Smooth muscle cell (in vitro differentiated cells): ENCODE data around the gene ARHGEF38. TPM values are rescaled to one million over a fixed set of nuclear protein-coding genes. Genes with fewer than 3 reads are reported as not detected.

Source experiments
- polyA plus RNA-seq: library from polyadenylated mRNA; unstranded; fragments of >200 nt; fragmentation: Nextera tagmentation; extraction: Ambion mirVana; gene quantifications from 2 replicates; pipeline ENCODE4 v1.2.1, GENCODE V29; 2016
- small RNA-seq: library from RNA; depleted of rRNA; stranded (forward); fragments of <200 nt; gene quantifications from one replicate; pipeline ENCODE3, GENCODE V24; 2014
- total RNA-seq: library from RNA; depleted of rRNA; stranded (reverse); fragments of >200 nt; gene quantifications from 2 replicates; pipeline ENCODE4 v1.2.3, GENCODE V29; 2014

Gene ARHGEF38
- total and polyA plus RNA-seq, 2 experiments from 2014 or later, result 0.24 TPM; not detected in 1

Small RNA genes within 50 kb of the gene (small RNA-seq; reads per million reads assigned to genes)
- gene ATP5F1EP1, result not detected

Other genes starting within 250 kb of the ARHGEF38 start
- 96.5 and 136 TPM in 2 replicates for gene PPA2, start 78.6 kb upstream of the ARHGEF38 start, total RNA-seq
- gene PPA2, start 78.6 kb upstream of the ARHGEF38 start, polyA plus RNA-seq, result 84.4 and 91.3 TPM in 2 replicates
- 19.1 and 29.6 TPM in 2 replicates for gene INTS12, start 156.1 kb downstream of the ARHGEF38 start, total RNA-seq
- 23.6 and 27.9 TPM in 2 replicates for gene INTS12, start 156.1 kb downstream of the ARHGEF38 start, polyA plus RNA-seq
- 10.5 and 22.3 TPM in 2 replicates for gene GSTCD, start 156.2 kb downstream of the ARHGEF38 start, total RNA-seq
- 4.2 and 5.6 TPM in 2 replicates for gene GSTCD, start 156.2 kb downstream of the ARHGEF38 start, polyA plus RNA-seq